ENCODE data around the gene SLC5A9.
A peak's percentile ranks its signal among the peaks of the same experiment; 100 is the strongest.

SLC5A9 gene

GRCh38 chr1:48233666-48234485, 11.4 kb downstream of the SLC5A9 start:
- Histone ChIP-seq H3K27me3 (ENCODE audit: insufficient read depth, low read depth, severe bottlenecking) (no peaks in the 10 kb centered on the region), H3K4me3 (ENCODE audit: low read depth, low read length) (no peak overlapping the region), H3K27ac (no peak overlapping the region), H3K36me3 (no peaks in the 10 kb centered on the region), H3K9me3 (ENCODE audit: severe bottlenecking) (no peaks in the 10 kb centered on the region)
- TF ChIP-seq, protein P1, sequence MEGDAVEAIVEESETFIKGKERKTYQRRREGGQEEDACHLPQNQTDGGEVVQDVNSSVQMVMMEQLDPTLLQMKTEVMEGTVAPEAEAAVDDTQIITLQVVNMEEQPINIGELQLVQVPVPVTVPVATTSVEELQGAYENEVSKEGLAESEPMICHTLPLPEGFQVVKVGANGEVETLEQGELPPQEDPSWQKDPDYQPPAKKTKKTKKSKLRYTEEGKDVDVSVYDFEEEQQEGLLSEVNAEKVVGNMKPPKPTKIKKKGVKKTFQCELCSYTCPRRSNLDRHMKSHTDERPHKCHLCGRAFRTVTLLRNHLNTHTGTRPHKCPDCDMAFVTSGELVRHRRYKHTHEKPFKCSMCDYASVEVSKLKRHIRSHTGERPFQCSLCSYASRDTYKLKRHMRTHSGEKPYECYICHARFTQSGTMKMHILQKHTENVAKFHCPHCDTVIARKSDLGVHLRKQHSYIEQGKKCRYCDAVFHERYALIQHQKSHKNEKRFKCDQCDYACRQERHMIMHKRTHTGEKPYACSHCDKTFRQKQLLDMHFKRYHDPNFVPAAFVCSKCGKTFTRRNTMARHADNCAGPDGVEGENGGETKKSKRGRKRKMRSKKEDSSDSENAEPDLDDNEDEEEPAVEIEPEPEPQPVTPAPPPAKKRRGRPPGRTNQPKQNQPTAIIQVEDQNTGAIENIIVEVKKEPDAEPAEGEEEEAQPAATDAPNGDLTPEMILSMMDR (IDR thresholded peaks at IDR 0.05; ENCODE audit: low read depth, low read length) = no peak
- no peak for DNase-seq

DNA sequence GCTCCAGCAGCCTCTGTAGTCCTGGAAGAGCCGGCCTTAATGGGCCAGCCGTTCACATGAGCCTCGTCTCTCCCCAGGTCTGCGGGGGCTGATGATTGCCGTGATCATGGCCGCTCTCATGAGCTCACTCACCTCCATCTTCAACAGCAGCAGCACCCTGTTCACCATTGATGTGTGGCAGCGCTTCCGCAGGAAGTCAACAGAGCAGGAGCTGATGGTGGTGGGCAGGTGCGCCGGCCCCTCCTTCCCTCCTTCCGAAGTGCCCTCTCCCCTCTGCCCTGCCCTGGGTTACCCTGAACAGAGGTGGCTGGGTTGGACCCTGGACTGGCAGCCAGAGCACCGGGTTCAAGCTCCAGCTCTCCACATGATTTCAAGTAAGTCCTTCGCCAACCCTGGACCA, 13.1 kb downstream of the SLC5A9 start:
- Histone ChIP-seq H3K27ac (no peak overlapping the region), H3K4me3 (ENCODE audit: low read depth, low read length) (no peak overlapping the region), H3K9me3 (ENCODE audit: severe bottlenecking) (no peaks in the 10 kb centered on the region), H3K27me3 (ENCODE audit: insufficient read depth, low read depth, severe bottlenecking) (no peaks in the 10 kb centered on the region), H3K36me3 (no peaks in the 10 kb centered on the region)
- TF ChIP-seq, protein P1 (IDR thresholded peaks at IDR 0.05; ENCODE audit: low read depth, low read length) = no peak
- DNase-seq = no peak

DNA sequence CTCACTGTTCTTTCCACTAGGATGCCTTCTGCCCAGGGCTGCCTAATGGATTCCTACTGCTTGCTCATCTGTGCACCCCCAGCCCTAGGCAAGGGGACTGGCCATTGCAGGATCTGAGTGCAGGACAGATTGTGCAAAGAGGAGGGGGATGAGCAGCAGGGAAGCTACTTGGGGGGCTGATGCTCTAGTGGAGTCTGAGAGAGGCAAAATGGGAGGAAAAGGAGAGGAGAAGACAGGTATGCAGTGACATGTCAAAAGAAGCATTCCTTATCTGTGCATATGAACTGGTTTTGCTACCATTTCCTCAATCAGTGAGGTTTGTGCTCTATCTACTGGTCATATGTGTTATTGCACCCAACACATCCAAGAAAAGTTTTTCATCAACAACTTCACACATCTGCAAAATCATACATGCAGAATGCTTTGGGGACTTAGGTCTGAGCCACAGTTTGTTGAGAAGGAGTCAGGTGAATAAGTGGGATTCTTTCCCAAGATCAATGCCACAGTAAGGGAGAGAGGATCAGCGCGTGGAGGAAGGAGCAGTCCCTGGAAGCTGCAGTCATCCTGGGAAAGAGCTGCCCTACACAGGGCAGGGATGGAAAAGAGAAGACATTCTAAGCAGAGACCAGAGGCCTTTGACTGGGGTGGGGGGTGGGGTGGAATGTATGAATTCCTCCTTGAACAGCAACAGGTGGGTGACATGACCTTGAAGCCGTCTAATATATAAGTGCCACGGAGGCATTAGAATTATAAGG, 14.4 kb downstream of the SLC5A9 start:
- H3K27me3 ChIP-seq (ENCODE audit: insufficient read depth, low read depth, severe bottlenecking) = no peaks in the 10 kb centered on the region
- no peak overlapping the region for H3K27ac ChIP-seq
- TF ChIP-seq, protein P1 (IDR thresholded peaks at IDR 0.05; ENCODE audit: low read depth, low read length) = peak; percentile 81
- DNase-seq = no peak
- no peaks in the 10 kb centered on the region for H3K36me3 ChIP-seq
- no peak overlapping the region for H3K4me3 ChIP-seq (ENCODE audit: low read depth, low read length)
- no peaks in the 10 kb centered on the region for H3K9me3 ChIP-seq (ENCODE audit: severe bottlenecking)

DNA sequence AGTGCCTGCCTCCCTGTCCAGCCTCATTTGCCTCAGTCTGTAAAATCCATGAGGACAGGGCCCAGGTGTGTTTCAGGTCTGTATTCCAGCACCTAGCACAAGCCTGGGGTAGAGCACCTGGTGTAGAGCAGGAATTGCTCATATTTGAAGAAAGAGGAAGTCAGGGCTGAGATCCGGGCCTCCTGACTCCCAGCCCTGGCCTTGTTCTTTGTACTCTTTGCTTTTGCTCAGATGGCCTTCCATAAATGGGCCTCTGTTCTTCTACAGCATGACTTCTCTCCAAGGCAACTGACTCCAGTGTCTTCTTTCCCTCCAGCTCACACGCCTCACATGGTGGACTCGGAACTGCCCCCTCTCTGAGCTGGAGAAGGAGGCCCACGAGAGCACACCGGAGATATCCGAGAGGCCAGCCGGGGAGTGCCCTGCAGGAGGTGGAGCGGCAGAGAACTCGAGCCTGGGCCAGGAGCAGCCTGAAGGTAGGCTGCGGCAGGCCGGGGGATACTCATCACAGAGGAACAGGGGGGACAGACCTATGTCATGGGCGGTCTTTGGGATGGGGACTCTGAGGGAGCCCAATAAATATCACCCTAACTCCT, 19.7 kb downstream of the SLC5A9 start:
- H3K9me3 ChIP-seq (ENCODE audit: severe bottlenecking) = no peaks in the 10 kb centered on the region
- H3K27me3 ChIP-seq (ENCODE audit: insufficient read depth, low read depth, severe bottlenecking) = no peaks in the 10 kb centered on the region
- no peak overlapping the region for H3K4me3 ChIP-seq (ENCODE audit: low read depth, low read length)
- TF ChIP-seq, protein P1 (IDR thresholded peaks at IDR 0.05; ENCODE audit: low read depth, low read length) = no peak
- no peak overlapping the region for H3K27ac ChIP-seq
- H3K36me3 ChIP-seq = no peaks in the 10 kb centered on the region
- DNase-seq = no peak

GRCh38 chr1:48245106-48245505, 22.6 kb downstream of the SLC5A9 start:
- no peak overlapping the region for H3K4me3 ChIP-seq (ENCODE audit: low read depth, low read length)
- no peak for DNase-seq
- H3K9me3 ChIP-seq (ENCODE audit: severe bottlenecking) = no peaks in the 10 kb centered on the region
- TF ChIP-seq, protein P1 (IDR thresholded peaks at IDR 0.05; ENCODE audit: low read depth, low read length) = no peak
- no peak overlapping the region for H3K27ac ChIP-seq
- no peaks in the 10 kb centered on the region for H3K27me3 ChIP-seq (ENCODE audit: insufficient read depth, low read depth, severe bottlenecking)
- H3K36me3 ChIP-seq = no peaks in the 10 kb centered on the region

All from WERI-Rb-1 (cell line).